ENCODE measurements around the gene SS18L1.
A peak's percentile ranks its signal among the peaks of the same experiment; 100 is the strongest.

SS18L1 gene

GRCh38 chr20:62143081-62143956 lies at the start of gene SS18L1, which contains the start of gene PSMA7:
TSS of gene SS18L1 (plus strand) at chr20:62143769. CDS start at chr20:62143821, 52 bp downstream.
TSS of gene PSMA7 (minus strand) at chr20:62143394. CDS start at chr20:62143303, 91 bp downstream.
- H3K9me3 ChIP-seq (ENCODE audit: insufficient read depth, low read length) = no peaks in the 10 kb centered on the region
- H2AFZ ChIP-seq (ENCODE audit: low read depth, low read length) = no peak within 1 kb of the TSS
- peaks cover 34% of the 10 kb centered on the region for H3K36me3 ChIP-seq (replicated peaks; ENCODE audit: low read depth, low read length)
- peak within 1 kb of the TSS; percentile 70 for H3K27ac ChIP-seq (ENCODE audit: low read length)
- peak within 1 kb of the TSS; percentile 84 for H3K4me3 ChIP-seq (ENCODE audit: low read length)
- TF ChIP-seq EZH2phosphoT487 (IDR thresholded peaks at IDR 0.05; ENCODE audit: low read depth) = no peak
- TF ChIP-seq, protein P1, sequence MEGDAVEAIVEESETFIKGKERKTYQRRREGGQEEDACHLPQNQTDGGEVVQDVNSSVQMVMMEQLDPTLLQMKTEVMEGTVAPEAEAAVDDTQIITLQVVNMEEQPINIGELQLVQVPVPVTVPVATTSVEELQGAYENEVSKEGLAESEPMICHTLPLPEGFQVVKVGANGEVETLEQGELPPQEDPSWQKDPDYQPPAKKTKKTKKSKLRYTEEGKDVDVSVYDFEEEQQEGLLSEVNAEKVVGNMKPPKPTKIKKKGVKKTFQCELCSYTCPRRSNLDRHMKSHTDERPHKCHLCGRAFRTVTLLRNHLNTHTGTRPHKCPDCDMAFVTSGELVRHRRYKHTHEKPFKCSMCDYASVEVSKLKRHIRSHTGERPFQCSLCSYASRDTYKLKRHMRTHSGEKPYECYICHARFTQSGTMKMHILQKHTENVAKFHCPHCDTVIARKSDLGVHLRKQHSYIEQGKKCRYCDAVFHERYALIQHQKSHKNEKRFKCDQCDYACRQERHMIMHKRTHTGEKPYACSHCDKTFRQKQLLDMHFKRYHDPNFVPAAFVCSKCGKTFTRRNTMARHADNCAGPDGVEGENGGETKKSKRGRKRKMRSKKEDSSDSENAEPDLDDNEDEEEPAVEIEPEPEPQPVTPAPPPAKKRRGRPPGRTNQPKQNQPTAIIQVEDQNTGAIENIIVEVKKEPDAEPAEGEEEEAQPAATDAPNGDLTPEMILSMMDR (IDR thresholded peaks at IDR 0.05; ENCODE audit: low read depth, low read length) = no peak
- peak within 1 kb of the TSS; percentile 98 for H3K4me2 ChIP-seq (ENCODE audit: low read length)
- H3K27me3 ChIP-seq (ENCODE audit: low read depth, low read length) = no peaks in the 10 kb centered on the region
- peaks cover 68% of the 10 kb centered on the region for H4K20me1 ChIP-seq (ENCODE audit: insufficient read depth, low read length)
- H3K4me1 ChIP-seq (ENCODE audit: low read length) = peaks cover 19% of the 10 kb centered on the region
- peaks cover 95% of the 10 kb centered on the region for H3K79me2 ChIP-seq (ENCODE audit: low read length)
- peak within 1 kb of the TSS; percentile 75 for H3K9ac ChIP-seq (ENCODE audit: low read length)

DNA sequence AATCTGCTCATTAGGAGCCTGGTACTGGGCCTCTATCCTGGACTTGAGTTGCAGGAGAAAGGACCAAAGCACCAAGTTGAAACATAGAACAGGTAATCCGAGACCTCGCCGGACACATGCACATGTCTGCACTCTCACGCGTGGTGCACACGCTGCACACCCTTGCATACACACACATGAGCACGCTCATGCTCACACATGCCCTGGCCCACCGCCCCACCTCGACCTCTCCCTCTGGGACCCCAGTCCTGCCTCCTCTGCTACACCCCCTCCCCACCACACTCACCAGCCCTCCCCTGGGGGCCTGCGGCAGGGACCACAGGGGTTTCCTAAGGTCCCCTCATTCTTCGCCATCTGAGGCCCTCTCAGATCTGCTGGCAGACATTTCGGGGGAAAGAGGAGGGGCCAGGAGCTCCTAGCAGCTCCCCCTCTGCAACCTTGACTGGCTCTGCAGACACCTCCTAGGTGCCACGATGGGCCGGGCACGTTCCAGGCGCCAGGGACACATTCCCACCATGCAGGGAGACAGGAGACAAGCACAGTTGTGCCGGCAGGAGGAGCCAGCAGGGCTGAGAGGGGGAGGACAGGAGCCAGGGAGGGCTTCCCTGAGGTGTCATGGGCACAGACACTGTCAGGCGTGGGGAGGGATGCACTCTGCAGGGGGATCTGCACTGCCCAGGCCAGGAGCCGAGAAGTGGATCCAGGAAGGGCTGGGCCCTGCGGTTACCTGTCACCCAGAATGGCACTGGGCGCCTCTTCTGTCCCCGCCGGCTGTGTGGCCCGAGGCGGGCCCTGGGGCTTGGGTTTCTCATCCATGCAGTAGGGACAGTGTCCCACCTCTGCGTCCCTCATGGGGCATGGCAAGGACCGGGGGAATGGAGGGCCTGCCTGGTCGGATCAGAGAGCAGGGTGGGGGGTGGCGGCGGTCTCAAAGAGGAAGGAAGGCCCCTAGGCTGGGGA lies 46.9 kb upstream of the SS18L1 start:
- TF ChIP-seq EZH2phosphoT487 (IDR thresholded peaks at IDR 0.05; ENCODE audit: low read depth) = no peak
- TF ChIP-seq, protein P1 (IDR thresholded peaks at IDR 0.05; ENCODE audit: low read depth, low read length) = no peak

DNA sequence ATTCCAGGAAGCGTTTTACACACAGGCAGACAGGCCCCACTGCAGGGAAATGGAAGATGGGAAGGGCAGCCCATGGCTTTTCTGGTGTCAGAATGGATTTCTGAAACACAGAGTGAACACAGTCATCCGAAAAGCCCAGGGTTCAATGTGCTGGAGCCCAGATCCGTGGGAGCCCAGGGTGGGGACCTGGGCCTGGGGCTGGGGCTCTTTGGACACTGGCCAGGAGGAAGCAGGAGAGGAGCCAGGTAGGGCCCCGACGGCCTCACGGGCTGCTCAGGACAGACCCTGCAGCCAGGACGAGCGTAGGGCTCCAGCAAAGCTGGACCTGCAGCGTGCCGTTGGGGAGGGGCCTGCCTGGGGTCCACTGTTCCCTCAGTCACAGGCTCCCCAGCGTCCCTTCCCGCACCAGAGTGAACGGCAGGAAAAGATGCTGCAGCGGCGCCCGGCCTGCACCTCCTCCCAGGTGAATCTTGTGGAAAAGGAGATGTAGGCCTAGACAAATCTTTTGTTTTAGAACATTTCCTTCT lies 45.6 kb upstream of the SS18L1 start:
- Histone ChIP-seq H3K9me3 (ENCODE audit: insufficient read depth, low read length) (peaks cover 6% of the 10 kb centered on the region), H3K27me3 (ENCODE audit: low read depth, low read length) (no peaks in the 10 kb centered on the region), H3K27ac (ENCODE audit: low read length) (no peak overlapping the region), H3K36me3 (replicated peaks; ENCODE audit: low read depth, low read length) (no peaks in the 10 kb centered on the region), H4K20me1 (ENCODE audit: insufficient read depth, low read length) (no peaks in the 10 kb centered on the region), H3K4me1 (ENCODE audit: low read length) (no peaks in the 10 kb centered on the region), H3K4me2 (ENCODE audit: low read length) (no peak overlapping the region), H3K9ac (ENCODE audit: low read length) (no peak overlapping the region), H2AFZ (ENCODE audit: low read depth, low read length) (no peak overlapping the region), H3K79me2 (ENCODE audit: low read length) (no peaks in the 10 kb centered on the region), H3K4me3 (ENCODE audit: low read length) (no peak overlapping the region)
- TF ChIP-seq, protein P1 (IDR thresholded peaks at IDR 0.05; ENCODE audit: low read depth, low read length) = no peak
- no peak for TF ChIP-seq EZH2phosphoT487 (IDR thresholded peaks at IDR 0.05; ENCODE audit: low read depth)

More for the DNA sequence above, 46.9 kb upstream of the SS18L1 start:
- no peak overlapping the region for H2AFZ ChIP-seq (ENCODE audit: low read depth, low read length)
- no peak overlapping the region for H3K27ac ChIP-seq (ENCODE audit: low read length)
- no peak overlapping the region for H3K4me3 ChIP-seq (ENCODE audit: low read length)
- H3K36me3 ChIP-seq (replicated peaks; ENCODE audit: low read depth, low read length) = no peaks in the 10 kb centered on the region
- no peaks in the 10 kb centered on the region for H4K20me1 ChIP-seq (ENCODE audit: insufficient read depth, low read length)
- H3K4me1 ChIP-seq (ENCODE audit: low read length) = no peaks in the 10 kb centered on the region
- no peaks in the 10 kb centered on the region for H3K79me2 ChIP-seq (ENCODE audit: low read length)
- peaks cover 3% of the 10 kb centered on the region; the same call in 1 of the 2 replicates for H3K27me3 ChIP-seq (ENCODE audit: low read depth, low read length)
- H3K4me2 ChIP-seq (ENCODE audit: low read length) = no peak overlapping the region
- H3K9me3 ChIP-seq (ENCODE audit: insufficient read depth, low read length) = peaks cover 6% of the 10 kb centered on the region
- H3K9ac ChIP-seq (ENCODE audit: low read length) = no peak overlapping the region

Data from OCI-LY3 (cell line).